Calu3 (cell line): ENCODE data around the gene DHDH. TPM values are rescaled to one million over a fixed set of nuclear protein-coding genes. Genes with fewer than 3 reads are reported as not detected.

Source experiments
- BruUV-seq: library from RNA; stranded (reverse); fragments of 400-500 nt; replicated peaks from 2 replicates; lab custom pipeline; 2021; lab: Mats Ljungman, UMichigan
- CTCF ChIA-PET: fragments of 300-600 bp; sonication (Branson Sonifier 250); formaldehyde crosslinking; loops from one replicate; lab custom pipeline; 2022; ENCODE audit warnings: antibody characterized with exemption; lab: Charles Lee
- DNase-seq: peaks from one replicate; pipeline ENCODE4 v3.0.0; 2022
- H3K27ac Mint-ChIP-seq: one replicate; pipeline ENCODE4 v1.8.0; 2022; ENCODE audit warnings: mixed read lengths; ENCODE audit not compliant: unreplicated experiment
- H3K27me3 Mint-ChIP-seq: one replicate; pipeline ENCODE4 v1.8.0; 2022; ENCODE audit warnings: mixed read lengths; ENCODE audit not compliant: unreplicated experiment
- H3K36me3 Mint-ChIP-seq: one replicate; pipeline ENCODE4 v1.8.0; 2022; ENCODE audit warnings: mild to moderate bottlenecking, moderate library complexity, mixed read lengths; ENCODE audit not compliant: insufficient read depth, unreplicated experiment
- H3K4me1 Mint-ChIP-seq: one replicate; pipeline ENCODE4 v1.8.0; 2022; ENCODE audit warnings: mild to moderate bottlenecking, low read depth, mixed read lengths; ENCODE audit not compliant: unreplicated experiment
- H3K4me3 Mint-ChIP-seq: one replicate; pipeline ENCODE4 v1.8.0; 2022; ENCODE audit warnings: mild to moderate bottlenecking, low read depth, moderate library complexity, mixed read lengths; ENCODE audit not compliant: unreplicated experiment
- H3K9me3 Mint-ChIP-seq: one replicate; pipeline ENCODE4 v1.8.0; 2022; ENCODE audit warnings: low read depth, mixed read lengths; ENCODE audit not compliant: unreplicated experiment
- intact Hi-C: fragments of 100-400 bp; cut with micrococcal nuclease; formaldehyde crosslinking; loops from one replicate; pipeline ENCODE4 v1.10.0; 2022; ENCODE audit not compliant: unreplicated experiment
- total RNA-seq: library from RNA; stranded (reverse); gene quantifications from 2 replicates; pipeline ENCODE4 v1.2.3, GENCODE V29; 2022
- TF ChIP-seq, protein P1 (sequence below): fragments of 200-600 bp; IDR thresholded peaks from one replicate; pipeline ENCODE4 v1.8.0; 2022; ENCODE audit warnings: antibody characterized with exemption; ENCODE audit not compliant: unreplicated experiment

The DHDH gene
- total RNA-seq, 1 experiment from 2014 or later, result 2.1 TPM

DNA sequence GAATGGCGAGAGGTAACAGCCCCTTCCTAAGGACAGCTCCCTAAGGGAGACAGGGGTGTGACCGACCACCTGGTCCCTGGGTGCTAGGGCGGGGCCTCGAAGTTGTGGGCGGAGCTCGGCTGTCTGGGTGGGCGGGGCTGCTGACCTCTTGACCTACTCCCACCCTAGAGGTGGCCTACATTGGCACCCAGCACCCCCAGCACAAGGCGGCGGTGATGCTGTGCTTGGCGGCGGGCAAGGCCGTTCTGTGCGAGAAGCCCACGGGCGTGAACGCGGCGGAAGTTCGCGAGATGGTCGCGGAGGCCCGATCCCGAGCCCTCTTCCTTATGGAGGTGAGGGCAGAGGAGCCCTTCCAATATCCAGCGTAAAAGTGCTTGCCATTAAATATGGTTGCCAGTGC, 2.4 kb downstream of the DHDH start:
- Mint-ChIP-seq H3K4me1 (peaks cover 10% of the 10 kb centered on the region), H3K9me3 (no peaks in the 10 kb centered on the region), H3K27me3 (no peaks in the 10 kb centered on the region), H3K4me3 (no peak overlapping the region), H3K27ac (no peak overlapping the region), H3K36me3 (peaks cover 8% of the 10 kb centered on the region)
- TF ChIP-seq, protein P1, sequence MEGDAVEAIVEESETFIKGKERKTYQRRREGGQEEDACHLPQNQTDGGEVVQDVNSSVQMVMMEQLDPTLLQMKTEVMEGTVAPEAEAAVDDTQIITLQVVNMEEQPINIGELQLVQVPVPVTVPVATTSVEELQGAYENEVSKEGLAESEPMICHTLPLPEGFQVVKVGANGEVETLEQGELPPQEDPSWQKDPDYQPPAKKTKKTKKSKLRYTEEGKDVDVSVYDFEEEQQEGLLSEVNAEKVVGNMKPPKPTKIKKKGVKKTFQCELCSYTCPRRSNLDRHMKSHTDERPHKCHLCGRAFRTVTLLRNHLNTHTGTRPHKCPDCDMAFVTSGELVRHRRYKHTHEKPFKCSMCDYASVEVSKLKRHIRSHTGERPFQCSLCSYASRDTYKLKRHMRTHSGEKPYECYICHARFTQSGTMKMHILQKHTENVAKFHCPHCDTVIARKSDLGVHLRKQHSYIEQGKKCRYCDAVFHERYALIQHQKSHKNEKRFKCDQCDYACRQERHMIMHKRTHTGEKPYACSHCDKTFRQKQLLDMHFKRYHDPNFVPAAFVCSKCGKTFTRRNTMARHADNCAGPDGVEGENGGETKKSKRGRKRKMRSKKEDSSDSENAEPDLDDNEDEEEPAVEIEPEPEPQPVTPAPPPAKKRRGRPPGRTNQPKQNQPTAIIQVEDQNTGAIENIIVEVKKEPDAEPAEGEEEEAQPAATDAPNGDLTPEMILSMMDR, result no peak
- intact Hi-C loops, result no loop called here
- CTCF ChIA-PET, result no interaction called here
- no TSS peak for BruUV-seq
- DNase-seq, result no peak

- Mint-ChIP-seq H3K27ac (no peak overlapping the region), H3K4me1 (peaks cover 10% of the 10 kb centered on the region), H3K4me3 (no peak overlapping the region), H3K36me3 (peaks cover 6% of the 10 kb centered on the region), H3K27me3 (no peaks in the 10 kb centered on the region), H3K9me3 (no peaks in the 10 kb centered on the region)
- CTCF ChIA-PET, result no interaction called here
- no TSS peak for BruUV-seq
- TF ChIP-seq, protein P1, result no peak
- DNase-seq, result no peak
- intact Hi-C loops, result no loop called here
Measured at GRCh38 chr19:48938256-48938655, 4.8 kb downstream of the DHDH start.

- H3K27ac Mint-ChIP-seq, result no peak overlapping the region
- BruUV-seq, result no TSS peak
- H3K36me3 Mint-ChIP-seq, result no peaks in the 10 kb centered on the region
- intact Hi-C loops, result no loop called here
- H3K27me3 Mint-ChIP-seq, result no peaks in the 10 kb centered on the region
- TF ChIP-seq, protein P1, result no peak
- no peak for DNase-seq
- no peak overlapping the region for H3K4me3 Mint-ChIP-seq
- CTCF ChIA-PET, result interaction anchor here (0.6 kb wide), 1 partner anchor 542 kb away, joined by 3 read pairs; no protein-coding TSS in a partner anchor
- no peaks in the 10 kb centered on the region for H3K4me1 Mint-ChIP-seq
- H3K9me3 Mint-ChIP-seq, result no peaks in the 10 kb centered on the region
Measured at GRCh38 chr19:48940902-48941301, 7.4 kb downstream of the DHDH start.

DNA sequence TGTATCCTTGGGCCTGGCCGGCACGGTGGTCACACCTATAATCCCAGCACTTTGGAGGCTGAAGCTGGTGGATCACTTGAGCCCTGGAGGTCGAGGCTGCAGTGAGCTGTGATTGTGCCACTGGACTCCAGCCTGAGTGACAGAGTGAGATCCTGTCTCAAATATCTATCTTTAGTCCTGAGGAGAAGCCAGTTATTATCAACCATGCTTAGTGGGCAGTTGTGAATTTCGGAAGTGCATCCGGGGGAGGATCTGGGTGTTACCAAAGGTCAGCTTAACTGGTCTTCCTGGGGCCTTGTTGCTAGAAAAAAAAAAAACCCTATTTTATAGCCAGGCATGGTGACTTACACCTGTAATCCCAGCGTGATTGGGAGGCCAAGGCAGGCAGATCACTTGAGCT, 9.6 kb downstream of the DHDH start:
- CTCF ChIA-PET, result interaction anchor here (0.8 kb wide), 1 partner anchor 10 kb away, joined by 3 read pairs; no protein-coding TSS in a partner anchor
- no TSS peak for BruUV-seq
- TF ChIP-seq, protein P1, result no peak

More for the DNA sequence above, 9.6 kb downstream of the DHDH start:
- H3K27me3 Mint-ChIP-seq, result no peaks in the 10 kb centered on the region
- H3K36me3 Mint-ChIP-seq, result no peaks in the 10 kb centered on the region
- H3K9me3 Mint-ChIP-seq, result no peaks in the 10 kb centered on the region
- no peak overlapping the region for H3K4me3 Mint-ChIP-seq
- no peak for DNase-seq
- H3K27ac Mint-ChIP-seq, result no peak overlapping the region
- intact Hi-C loops, result no loop called here
- H3K4me1 Mint-ChIP-seq, result no peaks in the 10 kb centered on the region
